HT-29 (cell line): ENCODE data around the gene RTP4. TPM values are rescaled to one million over a fixed set of nuclear protein-coding genes. Genes with fewer than 3 reads are reported as not detected.

Experiments
- DNase-seq: peaks from one replicate; pipeline ENCODE4 v3.0.0-alpha.2; 2015; ENCODE audit warnings: low spot score
- total RNA-seq: library from RNA; depleted of rRNA; stranded (reverse); fragments of >200 nt; shearing (Covaris generic); gene quantifications from 2 replicates; pipeline ENCODE4 v1.2.3, GENCODE V29; 2014; rRNA removed

The RTP4 gene
- 0.05 and 0.23 TPM in 2 replicates for total RNA-seq

- DNase-seq: peak; percentile 4
Measured at GRCh38 chr3:187368251-187369088, at the start of gene RTP4. TSS of gene RTP4 (plus strand) at chr3:187368385. CDS start at chr3:187368442, 57 bp downstream.

- peak; percentile 62 for DNase-seq
Measured at GRCh38 chr3:187318819-187319616, 49.2 kb upstream of the RTP4 start.

DNA sequence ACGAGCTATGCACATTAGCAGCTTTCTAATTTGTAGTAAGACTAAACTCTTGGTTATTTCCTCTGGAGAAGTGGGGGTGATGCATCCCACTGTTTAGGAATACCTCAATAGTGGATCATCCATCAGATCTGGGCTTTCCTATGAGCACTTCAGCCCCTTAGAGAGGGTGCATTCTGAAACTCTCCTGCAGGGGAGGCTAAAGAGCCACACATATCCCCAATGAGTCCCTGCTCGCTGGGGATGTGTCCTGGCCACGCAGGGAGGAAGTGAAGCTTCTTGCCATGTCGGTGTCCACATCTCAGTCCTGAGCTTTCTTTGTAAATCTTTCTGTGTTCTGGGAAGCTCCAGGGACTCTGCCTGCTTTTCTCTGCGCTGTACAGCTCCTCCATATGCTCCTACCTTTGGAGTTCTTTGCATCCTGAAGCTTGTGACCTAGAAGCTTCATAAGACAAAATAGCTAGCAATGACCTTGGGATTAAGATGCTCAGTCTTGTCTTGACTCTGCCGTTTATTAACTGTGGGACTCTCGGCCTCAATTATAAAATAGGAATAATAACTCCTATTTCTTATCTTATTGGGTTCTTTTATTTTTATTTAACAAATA, 48.4 kb upstream of the RTP4 start:
- DNase-seq: peak; percentile 85

DNA sequence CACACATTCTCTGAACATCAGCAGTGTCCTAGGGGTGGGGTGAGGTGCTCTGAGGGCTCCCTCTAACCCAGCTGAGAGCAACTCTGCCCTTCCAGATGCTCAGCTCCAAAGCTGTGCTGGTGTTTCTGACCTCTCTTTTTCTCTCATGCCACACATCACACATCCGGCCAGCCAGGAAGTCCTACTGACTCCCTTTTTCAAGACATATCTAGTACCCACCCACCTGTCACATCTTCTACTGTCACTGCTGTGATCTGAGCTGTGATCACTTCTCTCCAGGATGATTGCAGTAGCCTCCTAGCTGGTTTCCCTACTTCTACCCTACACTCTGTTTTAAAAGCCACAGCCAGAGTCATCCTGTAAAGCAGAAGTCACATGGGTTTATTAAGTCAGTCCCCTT, 46.4 kb upstream of the RTP4 start:
- no peak for DNase-seq

DNA sequence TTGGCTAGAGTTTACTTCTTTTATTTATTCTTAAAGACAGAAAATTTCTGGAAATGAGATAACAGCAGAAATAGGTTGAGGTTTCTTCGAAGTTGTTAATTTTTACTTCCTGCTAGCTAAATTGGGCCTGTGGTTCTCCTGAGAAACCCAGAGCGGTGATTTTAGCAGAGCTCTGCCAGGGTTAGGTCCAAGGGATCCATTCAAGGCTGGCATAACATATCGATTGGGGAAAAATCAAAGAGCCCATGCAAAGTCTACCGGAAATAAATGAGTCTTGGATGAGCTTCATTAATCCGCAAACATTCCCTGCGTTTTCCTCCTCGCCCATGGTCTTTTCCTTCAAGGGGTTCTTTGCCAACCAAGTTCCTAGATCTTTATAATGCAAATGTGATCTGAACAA, 45.9 kb upstream of the RTP4 start:
- DNase-seq: no peak

GRCh38 chr3:187323091-187323490, 45.1 kb upstream of the RTP4 start:
- no peak for DNase-seq

- no peak for DNase-seq
Measured at GRCh38 chr3:187325632-187326031, 42.6 kb upstream of the RTP4 start.

GRCh38 chr3:187327845-187328244, 40.3 kb upstream of the RTP4 start:
- no peak for DNase-seq

- no peak for DNase-seq
Measured at GRCh38 chr3:187328691-187329090, 39.5 kb upstream of the RTP4 start.

DNA sequence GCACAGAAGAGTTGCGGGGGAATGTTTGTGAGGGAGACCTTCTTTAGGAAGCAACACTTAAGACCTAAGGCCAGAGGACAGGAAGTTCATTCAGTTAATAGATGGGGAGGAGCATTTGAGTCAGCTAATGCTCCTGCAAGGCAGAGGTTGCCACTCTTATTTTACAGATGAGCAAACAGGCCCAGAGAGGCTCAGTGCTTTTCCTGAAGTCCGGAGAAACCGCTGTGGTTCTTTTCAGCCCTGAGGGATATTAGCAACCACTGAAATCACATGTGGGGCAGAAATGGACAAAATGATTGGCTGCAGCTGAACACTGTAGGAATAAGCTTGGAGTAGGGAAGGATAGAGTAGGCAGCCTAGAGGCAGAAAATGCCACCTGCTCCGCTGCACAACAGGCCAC, 33.3 kb upstream of the RTP4 start:
- no peak for DNase-seq

GRCh38 chr3:187336322-187336721, 31.9 kb upstream of the RTP4 start:
- DNase-seq: no peak

- DNase-seq: no peak
Measured at GRCh38 chr3:187340578-187340977, 27.6 kb upstream of the RTP4 start.

DNA sequence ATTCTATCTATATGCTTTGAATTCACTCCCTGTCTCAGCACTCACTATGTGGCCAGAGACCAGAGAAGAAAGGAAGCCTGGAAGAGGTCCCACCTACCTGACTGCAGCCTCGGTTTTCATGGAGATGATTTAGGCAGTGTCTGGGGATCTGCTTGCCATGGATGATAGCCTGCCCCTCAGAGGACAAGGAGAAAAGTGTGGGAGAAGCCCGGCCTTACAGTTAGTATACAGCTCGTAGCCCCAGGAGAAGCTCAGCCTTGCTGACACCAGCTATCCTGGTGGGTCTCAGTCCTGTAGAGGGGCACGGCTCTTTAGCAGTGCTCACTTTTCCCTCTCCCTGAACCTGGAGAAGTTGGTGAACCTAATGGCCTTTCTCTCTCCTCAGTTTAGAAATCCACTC, 25.9 kb upstream of the RTP4 start:
- no peak for DNase-seq

DNA sequence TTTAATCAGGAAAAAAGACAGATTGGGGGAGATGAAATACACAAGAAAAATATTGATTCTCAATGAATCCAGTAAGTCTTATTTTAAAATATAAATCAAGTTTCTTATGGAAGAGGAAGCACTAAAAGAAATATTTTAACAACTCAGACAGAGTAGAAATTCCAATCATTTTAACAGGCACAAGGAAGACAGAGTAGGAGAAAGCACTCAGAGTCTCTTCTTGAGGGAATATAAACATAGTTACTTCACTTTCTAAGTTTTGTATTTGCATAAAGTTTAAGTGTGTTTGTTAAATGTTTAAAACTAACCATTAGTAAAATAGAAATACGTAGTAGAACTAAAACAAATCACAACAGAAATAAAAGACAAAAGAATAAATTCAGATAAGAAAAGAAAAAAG, 24.5 kb upstream of the RTP4 start:
- no peak for DNase-seq

DNA sequence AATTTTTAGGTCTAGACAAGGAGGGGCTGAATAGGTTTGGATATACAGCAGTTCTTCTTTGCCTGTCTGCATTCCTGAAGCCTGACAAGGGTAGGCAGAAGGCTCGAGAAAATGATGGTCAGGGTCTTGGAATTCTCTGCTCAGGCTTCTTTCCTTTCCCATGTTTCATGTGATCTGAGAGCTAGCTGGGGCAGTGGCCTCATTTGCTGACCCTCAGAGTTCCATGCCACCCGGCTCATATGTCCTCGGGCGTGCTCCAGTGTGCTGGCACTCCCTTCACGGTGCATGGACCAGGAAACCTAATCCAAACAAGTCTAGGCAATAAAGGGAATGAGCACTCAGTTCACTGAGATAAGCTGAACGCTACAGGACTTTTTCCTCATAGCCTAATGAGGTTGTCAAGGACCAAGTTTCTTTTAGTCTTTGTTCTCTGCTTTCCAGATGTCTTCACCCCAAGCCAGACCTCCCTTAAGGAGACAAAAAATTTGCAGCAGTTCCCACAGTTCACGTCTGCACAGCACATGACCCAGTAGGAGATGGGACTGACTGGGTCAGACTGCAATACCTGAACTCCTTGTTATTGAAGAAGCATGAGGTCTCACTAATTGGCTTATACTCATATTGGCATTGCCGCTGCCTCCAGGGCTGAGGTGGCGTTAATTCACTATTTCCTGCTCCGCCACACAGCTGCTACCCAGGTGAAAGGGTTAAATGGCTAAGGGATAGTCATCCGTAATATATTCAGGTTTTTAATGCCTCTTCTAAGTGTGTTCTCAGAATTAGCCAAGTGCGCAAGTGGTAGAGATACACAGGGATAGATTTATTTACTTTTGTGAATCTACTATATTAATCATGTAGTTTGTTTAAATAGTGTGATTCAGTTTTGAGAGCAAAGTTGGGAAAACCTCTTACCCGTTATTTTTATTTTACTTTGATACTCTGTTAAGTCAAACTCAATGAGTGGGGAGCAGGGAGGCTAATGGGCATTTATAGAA, 15.3 kb upstream of the RTP4 start:
- no peak for DNase-seq

- DNase-seq: no peak
Measured at GRCh38 chr3:187358068-187358467, 10.1 kb upstream of the RTP4 start.

DNA sequence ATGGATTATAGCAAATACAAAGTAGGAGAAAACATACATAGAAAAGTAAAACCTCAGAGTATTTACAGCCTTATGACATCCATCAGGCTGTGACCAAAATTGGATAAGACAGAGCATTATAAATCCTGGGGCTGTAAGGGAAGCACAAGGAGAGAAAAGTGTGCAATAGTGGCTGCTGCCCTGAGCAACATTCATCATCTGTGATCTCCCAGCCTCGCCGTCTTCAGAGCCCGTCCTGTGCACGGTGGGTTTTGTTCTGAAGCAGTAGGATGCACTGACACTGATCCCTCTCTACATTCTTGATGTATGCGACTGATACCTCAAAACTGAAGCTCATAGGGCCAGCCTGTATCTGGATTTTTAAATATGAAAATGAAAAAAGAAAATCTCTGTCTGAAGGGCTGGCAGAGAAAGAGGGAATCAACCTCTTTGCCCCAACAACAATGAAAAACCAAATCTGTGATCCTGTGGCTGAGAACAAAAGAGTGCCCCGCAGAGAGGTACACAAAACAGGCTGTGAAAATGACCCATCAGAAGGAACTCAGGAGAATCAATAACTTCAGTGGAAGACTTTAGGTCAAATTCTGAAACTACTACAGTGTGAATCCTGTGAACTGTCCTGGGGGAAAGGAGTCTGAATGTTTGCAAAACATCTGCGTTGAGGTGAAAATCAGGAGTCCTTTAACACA, 8.2 kb upstream of the RTP4 start:
- no peak for DNase-seq

- DNase-seq: no peak
Measured at GRCh38 chr3:187360596-187360995, 7.6 kb upstream of the RTP4 start.

- DNase-seq: no peak
Measured at GRCh38 chr3:187361835-187362234, 6.3 kb upstream of the RTP4 start.

- no peak for DNase-seq
Measured at GRCh38 chr3:187367561-187368103, 553 bp upstream of the RTP4 start.
